HepG2 (cell line): ENCODE results near the gene CBX7. TPM values are rescaled to one million over a fixed set of nuclear protein-coding genes. Genes with fewer than 3 reads are reported as not detected.

Experiments
- ATF3 ChIP-seq: sonication (generic); formaldehyde crosslinking; IDR thresholded peaks from 2 replicates; pipeline ENCODE4 v1.4.0; 2020; ENCODE audit warnings: missing genetic modification reagents
- ATRX ChIP-seq: sonication (generic); formaldehyde crosslinking; IDR thresholded peaks from 2 replicates; pipeline ENCODE4 v1.4.0; 2020; ENCODE audit warnings: missing genetic modification reagents, borderline replicate concordance
- CREB1 ChIP-seq, 2 experiments: fragments of 450-650 bp in 1 of 2; IDR thresholded peaks; 2 replicates each; pipeline ENCODE4 v1.6.1; 2016 to 2017; ENCODE audit warnings: control low read depth in 1 of 2, mild to moderate bottlenecking in 1 of 2, missing compliant biosample characterization in 1 of 2, missing genetic modification characterization in 1 of 2
- FOSL2 ChIP-seq: sonication (generic); formaldehyde crosslinking; IDR thresholded peaks from 2 replicates; pipeline ENCODE4 v1.4.0; 2020; ENCODE audit warnings: missing genetic modification reagents
- HDAC2 ChIP-seq: sonication (generic); formaldehyde crosslinking; IDR thresholded peaks from 2 replicates; pipeline ENCODE4 v1.4.0; 2020; ENCODE audit warnings: missing genetic modification reagents
- IRF9 ChIP-seq: sonication (generic); formaldehyde crosslinking; IDR thresholded peaks from 2 replicates; pipeline ENCODE4 v1.8.0; 2022; ENCODE audit warnings: missing genetic modification reagents, mild to moderate bottlenecking, borderline replicate concordance
- KDM4B ChIP-seq: sonication (generic); formaldehyde crosslinking; IDR thresholded peaks from 2 replicates; pipeline ENCODE4 v1.4.0; 2020; ENCODE audit warnings: missing genetic modification reagents
- PHF8 ChIP-seq: sonication (generic); formaldehyde crosslinking; IDR thresholded peaks from 2 replicates; pipeline ENCODE4 v1.5.0; 2020; ENCODE audit warnings: missing genetic modification reagents
- PITX1 ChIP-seq: sonication (generic); formaldehyde crosslinking; IDR thresholded peaks from 2 replicates; pipeline ENCODE4 v1.5.1; 2020; ENCODE audit warnings: mild to moderate bottlenecking, missing genetic modification reagents
- TSC22D2 ChIP-seq: sonication (generic); formaldehyde crosslinking; IDR thresholded peaks from 2 replicates; pipeline ENCODE4 v1.5.1; 2020; ENCODE audit warnings: missing genetic modification reagents, mild to moderate bottlenecking, borderline replicate concordance
- ZBTB40 ChIP-seq, 2 experiments: fragments of 450-650 bp in 1 of 2; sonication (generic) in 1 of 2; formaldehyde crosslinking in 1 of 2; IDR thresholded peaks; 2 replicates each; pipeline versions ENCODE4 v1.6.1 to v1.8.0; 2016 to 2022; ENCODE audit warnings: antibody characterized with exemption in 1 of 2, mild to moderate bottlenecking in 1 of 2, missing genetic modification reagents in 1 of 2
- ZNF766 ChIP-seq: sonication (generic); formaldehyde crosslinking; IDR thresholded peaks from 2 replicates; pipeline ENCODE4 v1.5.0; 2020; ENCODE audit warnings: missing genetic modification reagents, borderline replicate concordance
- ZNF784 ChIP-seq: sonication (generic); formaldehyde crosslinking; IDR thresholded peaks from 2 replicates; pipeline ENCODE4 v1.5.1; 2020; ENCODE audit warnings: missing genetic modification reagents, mild to moderate bottlenecking, borderline replicate concordance
- ZNF816 ChIP-seq: sonication (generic); formaldehyde crosslinking; IDR thresholded peaks from 2 replicates; pipeline ENCODE4 v1.8.0; 2022; ENCODE audit warnings: missing genetic modification reagents, mild to moderate bottlenecking, borderline replicate concordance
- polyA plus RNA-seq, 8 experiments: library from polyadenylated mRNA; depleted of rRNA in 3 of 8; stranded (reverse) in 7 of 8; unstranded in 1 of 8; fragments of >200 nt; fragmentation: Illumina TruSeq in 4 of 8; extraction: Trizol in 4 of 8; gene quantifications; 2 replicates each; pipeline versions ENCODE4 v1.2.1 to v1.2.3, GENCODE V29; 2011 to 2016; ENCODE audit warnings: low read depth in 4 of 8, missing spikeins in 1 of 8, mixed read lengths in 1 of 8; ENCODE audit not compliant: insufficient read depth in 1 of 8
- total RNA-seq, 5 experiments: library from RNA; depleted of rRNA; stranded (reverse); fragments of >200 nt; fragmentation: Illumina TruSeq; extraction: Trizol; gene quantifications; 2 replicates each; pipeline ENCODE4 v1.2.3, GENCODE V29; 2016; ENCODE audit warnings: low read depth in 1 of 5
- TF ChIP-seq, protein P1 (sequence below): IDR thresholded peaks from 2 replicates; pipeline ENCODE4 v1.6.1; 2016; ENCODE audit warnings: missing genetic modification reagents, missing compliant biosample characterization

The CBX7 gene
- total and polyA plus RNA-seq, 2 of the 13 experiments (the other 11 are each of a cell fraction or from before 2014, with no cell fraction given) = 0.35 to 4.9 TPM

DNA sequence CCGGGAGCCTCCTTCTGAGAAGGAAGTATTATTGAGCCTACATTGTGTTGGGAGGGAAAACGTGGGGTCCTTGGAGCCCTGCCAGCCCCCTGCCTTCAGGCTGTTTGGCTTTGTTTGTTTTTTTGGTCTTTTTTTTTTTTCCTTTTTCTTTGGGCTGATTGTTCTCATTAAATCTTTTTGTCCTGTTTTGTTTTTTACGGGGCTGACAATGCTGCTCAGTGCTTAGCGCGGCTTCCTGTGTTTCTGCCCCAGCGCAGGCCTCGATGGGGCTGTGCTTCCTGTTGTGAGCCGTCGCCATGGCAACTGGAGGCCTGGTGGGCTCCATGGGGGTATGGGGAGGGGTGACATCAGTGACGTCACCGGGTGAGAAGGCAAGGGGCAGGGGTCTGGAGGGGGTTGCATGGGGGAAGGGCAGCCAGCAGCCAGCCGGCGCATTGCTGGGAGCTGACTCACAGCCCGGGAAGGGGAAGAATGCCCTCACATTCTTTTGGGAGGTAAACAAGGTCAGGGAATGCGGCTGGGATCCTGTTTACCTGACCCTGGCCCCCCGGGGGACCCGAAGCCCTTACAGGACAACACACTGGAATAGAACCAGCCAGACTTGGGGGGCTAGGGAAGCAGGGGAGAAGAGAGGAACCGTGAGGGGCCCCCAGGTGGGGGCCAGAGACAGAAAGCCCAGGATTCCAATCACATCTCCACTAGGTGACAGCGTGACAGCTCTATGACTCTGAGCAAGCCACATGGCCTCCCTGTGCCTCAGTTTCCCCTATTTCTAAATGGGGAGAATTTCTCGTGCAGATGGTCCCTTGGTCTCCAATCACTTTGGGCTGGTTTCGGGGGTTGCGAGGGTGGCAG is 22.2 kb upstream of the CBX7 start (continued):
- peak; percentile 99 for TF ChIP-seq ATF3 (CRISPR knock-in tag)
- peak; percentile 43; the same call in 1 of the 2 replicates for TF ChIP-seq PHF8 (CRISPR knock-in tag)
- TF ChIP-seq FOSL2 (CRISPR knock-in tag) = peak; percentile 99
- TF ChIP-seq, protein P1, sequence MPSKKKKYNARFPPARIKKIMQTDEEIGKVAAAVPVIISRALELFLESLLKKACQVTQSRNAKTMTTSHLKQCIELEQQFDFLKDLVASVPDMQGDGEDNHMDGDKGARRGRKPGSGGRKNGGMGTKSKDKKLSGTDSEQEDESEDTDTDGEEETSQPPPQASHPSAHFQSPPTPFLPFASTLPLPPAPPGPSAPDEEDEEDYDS (CRISPR knock-in tag) = peak; percentile 45; the same call in 1 of the 2 replicates
- TF ChIP-seq ZNF766 = no peak
- no peak for TF ChIP-seq ZNF784 (CRISPR knock-in tag)
- peak; percentile 99 for TF ChIP-seq CREB1 (IDR thresholded peaks at IDR 0.05)
- TF ChIP-seq CREB1 (CRISPR knock-in tag; IDR thresholded peaks at IDR 0.05) = peak; percentile 91; the same call in 1 of the 2 replicates
- TF ChIP-seq ZBTB40 (IDR thresholded peaks at IDR 0.05) = no peak
- TF ChIP-seq ZBTB40 (CRISPR knock-in tag; IDR thresholded peaks at IDR 0.05) = peak; percentile 17; the same call in 1 of the 2 replicates
- peak; percentile 84; the same call in 1 of the 2 replicates for TF ChIP-seq KDM4B (CRISPR knock-in tag)
- peak; percentile 69; the same call in 1 of the 2 replicates for TF ChIP-seq PITX1 (CRISPR knock-in tag)
- no peak for TF ChIP-seq ZNF816
- TF ChIP-seq IRF9 (CRISPR knock-in tag) = peak; percentile 45; the same call in 1 of the 2 replicates
- TF ChIP-seq ATRX (CRISPR knock-in tag) = no peak
- TF ChIP-seq HDAC2 (CRISPR knock-in tag) = peak; percentile 68
- TF ChIP-seq TSC22D2 (CRISPR knock-in tag) = peak; percentile 36; the same call in 1 of the 2 replicates
